ENCODE measurements around the gene LRRK1.

DNA sequence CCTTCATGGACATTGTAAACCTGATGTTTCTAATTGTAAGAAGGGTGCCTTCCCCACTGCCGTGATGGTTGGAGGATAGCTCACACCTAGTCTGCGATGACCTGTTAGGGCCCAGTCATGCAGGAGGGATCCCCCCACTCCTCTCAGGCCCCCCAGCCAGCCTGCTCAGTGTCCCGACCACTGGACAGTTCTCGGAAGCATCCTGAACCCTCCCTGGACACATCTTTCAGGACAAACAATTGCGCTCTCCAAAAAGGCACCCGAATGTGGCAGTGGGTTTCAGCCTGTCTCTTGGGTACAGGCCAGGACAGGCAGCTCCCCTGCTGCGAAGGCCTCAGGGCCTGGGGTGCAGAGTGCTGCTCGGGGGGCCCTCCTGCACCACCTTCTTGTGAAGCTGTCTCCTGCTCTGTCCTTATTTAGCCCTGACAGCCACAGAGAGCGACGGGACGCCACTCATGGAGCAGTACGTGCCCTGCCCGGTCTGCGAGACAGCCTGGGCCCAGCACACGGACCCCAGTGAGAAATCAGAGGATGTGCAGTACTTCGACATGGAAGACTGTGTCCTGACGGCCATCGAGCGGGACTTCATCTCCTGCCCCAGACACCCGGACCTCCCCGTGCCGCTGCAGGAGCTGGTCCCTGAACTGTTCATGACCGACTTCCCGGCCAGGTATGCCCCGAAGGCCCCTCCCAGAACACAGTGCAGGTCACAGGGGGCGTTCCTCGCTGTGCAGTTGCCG is 132.3 kb downstream of the LRRK1 start:
- TF ChIP-seq CTCF (IDR thresholded peaks at IDR 0.05; ENCODE audit: low read depth, low read length) (no peak), EZH2phosphoT487 (IDR thresholded peaks at IDR 0.05; ENCODE audit: low read depth) (no peak)

Measured in OCI-LY3 (cell line).